Activated CD4-positive, alpha-beta T cell treated with anti-CD3 and anti-CD28 coated beads, Interleukin-2, amount 50 U/mL, for 1 hour (primary cell): Measurements from ENCODE around the gene ACSL6.

ENCODE experiments used
- DNase-seq: peaks from one replicate; pipeline ENCODE4 v3.0.0-alpha.2; 2020

Gene ACSL6, protein sequence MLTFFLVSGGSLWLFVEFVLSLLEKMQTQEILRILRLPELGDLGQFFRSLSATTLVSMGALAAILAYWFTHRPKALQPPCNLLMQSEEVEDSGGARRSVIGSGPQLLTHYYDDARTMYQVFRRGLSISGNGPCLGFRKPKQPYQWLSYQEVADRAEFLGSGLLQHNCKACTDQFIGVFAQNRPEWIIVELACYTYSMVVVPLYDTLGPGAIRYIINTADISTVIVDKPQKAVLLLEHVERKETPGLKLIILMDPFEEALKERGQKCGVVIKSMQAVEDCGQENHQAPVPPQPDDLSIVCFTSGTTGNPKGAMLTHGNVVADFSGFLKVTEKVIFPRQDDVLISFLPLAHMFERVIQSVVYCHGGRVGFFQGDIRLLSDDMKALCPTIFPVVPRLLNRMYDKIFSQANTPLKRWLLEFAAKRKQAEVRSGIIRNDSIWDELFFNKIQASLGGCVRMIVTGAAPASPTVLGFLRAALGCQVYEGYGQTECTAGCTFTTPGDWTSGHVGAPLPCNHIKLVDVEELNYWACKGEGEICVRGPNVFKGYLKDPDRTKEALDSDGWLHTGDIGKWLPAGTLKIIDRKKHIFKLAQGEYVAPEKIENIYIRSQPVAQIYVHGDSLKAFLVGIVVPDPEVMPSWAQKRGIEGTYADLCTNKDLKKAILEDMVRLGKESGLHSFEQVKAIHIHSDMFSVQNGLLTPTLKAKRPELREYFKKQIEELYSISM

DNA sequence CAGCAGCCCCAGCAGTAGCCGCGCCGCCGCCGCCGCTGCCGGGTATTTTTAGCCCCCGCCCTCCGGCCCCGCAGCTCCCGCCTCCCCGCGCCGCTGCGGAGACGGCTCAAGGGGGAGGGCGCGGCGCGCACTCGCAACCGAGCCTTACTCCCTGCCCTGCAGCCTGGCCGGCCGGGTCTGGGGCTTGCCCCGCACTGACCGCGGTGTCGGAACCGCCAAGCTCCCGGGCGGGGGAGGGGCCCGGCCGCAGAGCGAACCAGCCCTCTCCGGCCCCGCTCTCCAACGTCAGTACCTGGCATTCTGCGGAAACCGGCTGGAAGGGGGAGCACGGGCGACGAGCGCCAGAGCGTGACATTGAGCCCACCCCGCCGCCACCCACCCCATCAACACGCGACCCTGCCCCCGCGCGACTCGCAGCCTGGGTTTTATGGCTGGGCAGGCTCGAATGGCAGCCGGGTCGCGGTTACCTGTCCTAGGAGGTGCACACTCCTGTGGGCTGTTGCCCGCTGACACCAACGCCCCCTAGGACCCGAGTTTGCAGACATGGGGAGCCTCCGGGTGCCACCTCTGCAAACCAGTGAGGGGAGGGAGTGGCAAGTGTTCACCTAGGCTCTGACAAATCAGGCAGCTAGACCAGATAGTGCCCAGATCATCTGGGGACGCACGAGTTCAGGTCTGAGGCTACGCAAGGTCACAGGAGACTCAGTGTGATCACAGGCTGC is at the start of gene ACSL6:
Gene ACSL6, minus strand, starts transcription at position 37 of the 722 bp plus-strand sequence. CDS start 105 bp downstream, outside the sequence.
- peak; percentile 44 for DNase-seq

DNA sequence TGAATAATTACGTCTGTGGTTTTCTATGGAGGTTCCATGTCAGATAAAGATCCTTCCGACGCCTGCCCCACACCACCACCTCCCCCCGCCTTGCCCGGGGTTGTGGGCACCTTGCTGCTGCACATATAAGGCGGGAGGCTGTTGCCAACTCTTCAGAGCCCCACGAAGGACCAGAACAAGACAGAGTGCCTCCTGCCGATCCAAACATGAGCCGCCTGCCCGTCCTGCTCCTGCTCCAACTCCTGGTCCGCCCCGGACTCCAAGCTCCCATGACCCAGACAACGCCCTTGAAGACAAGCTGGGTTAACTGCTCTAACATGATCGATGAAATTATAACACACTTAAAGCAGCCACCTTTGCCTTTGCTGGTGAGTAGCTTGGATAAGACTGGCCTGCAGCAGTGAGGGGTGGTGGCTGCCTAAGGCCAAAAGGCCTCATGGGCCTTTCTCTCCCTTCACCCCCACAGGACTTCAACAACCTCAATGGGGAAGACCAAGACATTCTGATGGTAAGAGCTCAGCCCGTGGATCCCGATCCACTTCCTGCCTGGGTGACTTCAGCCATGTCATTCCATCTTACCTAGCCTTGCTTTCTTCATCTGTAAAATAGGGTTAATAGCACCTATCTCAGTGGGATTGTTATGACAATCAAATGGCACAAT is 49.2 kb upstream of the ACSL6 start, which contains the start of gene IL3:
Gene IL3, plus strand, starts transcription at position 155 of the 661 bp plus-strand sequence. Its CDS starts 52 bp downstream, at position 207.
- no peak for DNase-seq

DNA sequence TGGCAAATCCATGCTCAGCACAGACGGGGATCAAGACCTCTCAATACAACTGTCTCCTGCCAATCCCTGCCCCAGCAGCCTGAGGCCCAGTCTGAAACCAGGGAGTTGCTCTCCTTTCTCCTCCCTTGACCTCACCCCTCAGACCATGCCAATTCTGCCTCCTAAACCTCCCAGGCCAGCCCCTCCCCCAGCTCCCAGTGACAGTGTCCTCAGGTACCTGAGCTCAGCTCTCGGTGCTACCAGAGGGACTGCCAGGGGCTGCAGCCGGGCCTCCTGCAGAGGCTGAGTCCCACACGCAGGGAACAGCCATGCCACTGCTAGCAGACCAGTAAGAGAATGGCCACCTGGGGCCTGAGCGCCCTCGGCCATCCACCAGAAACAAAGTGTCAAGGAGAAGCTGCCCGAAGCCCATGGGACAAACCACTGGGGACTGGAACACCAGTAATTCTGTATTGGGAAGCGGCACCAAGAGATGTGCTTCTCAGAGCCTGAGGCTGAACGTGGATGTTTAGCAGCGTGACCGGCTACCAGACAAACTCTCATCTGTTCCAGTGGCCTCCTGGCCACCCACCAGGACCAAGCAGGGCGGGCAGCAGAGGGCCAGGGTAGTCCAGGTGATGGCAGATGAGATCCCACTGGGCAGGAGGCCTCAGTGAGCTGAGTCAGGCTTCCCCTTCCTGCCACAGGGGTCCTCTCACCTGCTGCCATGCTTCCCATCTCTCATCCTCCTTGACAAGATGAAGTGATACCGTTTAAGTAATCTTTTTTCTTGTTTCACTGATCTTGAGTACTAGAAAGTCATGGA is 48.4 kb upstream of the ACSL6 start:
- no peak for DNase-seq

DNA sequence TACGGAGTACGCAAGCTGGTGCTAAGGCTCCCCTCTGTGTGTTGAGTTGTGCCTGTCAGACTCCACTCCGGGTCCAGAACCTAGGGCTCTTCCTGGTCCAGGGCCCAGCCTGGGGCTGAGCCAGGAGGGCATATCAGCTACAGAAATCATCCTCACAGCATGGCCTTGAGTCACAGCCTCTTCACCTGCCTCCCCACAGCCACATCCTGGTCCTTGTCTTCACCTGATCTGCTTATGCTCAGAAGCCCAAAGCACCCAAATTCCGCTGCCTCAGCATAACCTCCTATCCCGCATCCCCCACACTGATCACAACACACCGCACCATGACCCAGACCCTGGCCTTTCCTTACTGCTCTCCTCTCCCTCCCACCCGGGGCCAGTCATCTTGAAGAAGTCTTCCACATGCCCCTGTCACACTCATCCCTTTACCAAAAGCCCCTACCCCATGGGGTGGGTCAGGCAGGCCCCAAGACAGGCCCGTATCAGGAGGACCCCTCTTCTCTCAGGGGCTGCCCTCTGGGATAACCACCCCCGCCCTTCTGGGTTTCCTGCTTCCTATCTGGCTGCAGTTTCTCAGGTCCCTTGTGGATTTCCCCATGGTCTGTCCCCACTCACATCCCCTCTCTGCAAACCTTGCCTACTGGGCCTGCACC is 47.7 kb upstream of the ACSL6 start:
- peak; percentile 19 for DNase-seq

DNA sequence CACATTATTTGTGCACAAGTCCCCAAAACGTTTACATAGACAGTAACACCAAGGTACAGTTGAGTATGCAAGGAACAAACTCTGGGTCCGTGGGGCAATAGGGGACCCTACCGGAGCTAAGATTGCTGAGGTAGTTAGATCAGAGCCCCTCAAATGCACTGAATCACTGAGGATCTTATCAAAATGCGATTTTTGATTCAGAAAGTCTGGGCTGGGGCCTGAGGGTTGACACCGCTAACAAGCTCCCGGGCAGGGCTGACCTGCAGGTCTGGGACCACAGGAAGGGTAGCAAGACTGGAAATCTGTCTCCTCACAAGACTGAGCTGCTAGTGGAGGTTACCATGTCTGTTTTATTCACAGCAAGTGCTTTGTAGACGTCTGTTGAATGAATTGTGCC is 47.2 kb upstream of the ACSL6 start:
- DNase-seq = no peak

DNA sequence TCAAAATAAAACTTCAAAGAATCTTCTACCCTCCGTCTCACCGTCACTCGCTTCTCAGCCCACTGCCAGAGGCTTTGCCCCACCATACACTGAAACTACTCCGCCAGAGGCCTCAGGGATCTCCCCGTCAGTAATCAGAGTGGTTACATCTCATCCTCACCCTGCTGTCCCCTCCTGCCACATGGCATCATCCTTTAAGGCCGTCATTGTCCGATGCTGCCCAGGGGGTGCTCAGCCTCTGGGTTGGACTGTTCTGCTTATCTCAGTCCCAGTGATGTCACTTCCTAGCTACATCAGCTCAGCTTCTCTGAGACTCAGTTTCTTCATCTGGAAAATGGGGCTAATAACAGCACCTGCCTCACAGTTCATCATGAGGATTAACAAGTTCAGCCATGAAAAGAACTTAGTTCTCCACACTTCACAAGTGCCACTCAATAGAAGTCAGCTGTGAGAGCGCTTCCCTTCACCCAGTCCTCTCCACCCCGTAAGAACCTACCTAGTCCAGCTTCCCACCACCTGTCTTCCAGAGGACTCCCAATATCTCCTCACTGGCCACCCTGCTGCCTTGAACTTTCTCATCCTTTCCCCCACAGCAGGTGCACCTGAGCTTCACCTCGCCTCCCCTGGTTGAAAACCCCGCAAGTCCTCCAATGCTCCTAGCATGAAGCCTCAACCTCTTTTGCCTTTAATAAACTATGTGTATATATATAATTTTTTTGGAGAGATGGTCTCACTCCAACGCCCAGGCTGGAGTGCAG is 46.2 kb upstream of the ACSL6 start:
- DNase-seq = no peak

DNA sequence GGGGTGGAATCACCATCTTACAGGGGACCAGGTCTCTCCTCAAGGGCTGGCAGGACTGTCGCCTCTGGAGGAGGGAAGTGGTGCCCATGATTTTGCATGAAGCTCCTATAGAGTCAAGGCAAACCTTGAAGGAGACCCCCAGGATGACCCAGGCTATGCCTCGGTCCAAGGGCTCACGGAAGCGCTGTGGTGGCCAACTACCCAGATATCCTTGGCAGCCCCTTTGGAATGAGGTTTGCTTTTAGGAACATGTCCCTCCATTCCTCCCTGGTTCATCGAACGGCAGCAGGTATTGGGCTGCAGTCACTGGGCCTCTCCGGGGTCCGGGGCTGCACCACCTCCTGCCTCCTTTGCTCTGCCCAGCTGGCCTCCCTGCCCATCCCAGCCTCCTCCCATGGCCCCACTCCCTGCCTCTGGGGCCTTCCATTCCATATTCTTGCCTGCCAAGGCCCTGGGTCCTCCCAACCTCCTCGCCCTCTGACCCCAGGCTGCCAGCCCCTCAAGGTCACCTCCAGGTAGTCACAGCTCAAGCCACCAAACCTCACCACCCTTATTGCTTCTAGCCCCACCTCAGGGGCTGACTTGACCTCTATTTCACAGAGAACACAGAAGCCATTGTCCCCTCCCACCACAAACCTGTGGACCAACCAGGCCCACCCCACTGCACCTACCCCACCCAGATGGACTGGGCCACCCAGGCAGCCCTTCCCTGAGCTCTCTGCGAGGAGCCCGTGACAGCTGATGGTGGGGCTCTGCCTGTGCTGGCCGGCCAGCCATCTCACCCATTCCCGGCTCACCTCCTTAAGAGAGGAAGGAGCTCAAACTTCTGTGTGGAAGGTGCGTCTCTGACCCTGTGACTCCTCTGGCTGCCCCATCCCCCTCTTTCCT is 45.4 kb upstream of the ACSL6 start:
- no peak for DNase-seq

DNA sequence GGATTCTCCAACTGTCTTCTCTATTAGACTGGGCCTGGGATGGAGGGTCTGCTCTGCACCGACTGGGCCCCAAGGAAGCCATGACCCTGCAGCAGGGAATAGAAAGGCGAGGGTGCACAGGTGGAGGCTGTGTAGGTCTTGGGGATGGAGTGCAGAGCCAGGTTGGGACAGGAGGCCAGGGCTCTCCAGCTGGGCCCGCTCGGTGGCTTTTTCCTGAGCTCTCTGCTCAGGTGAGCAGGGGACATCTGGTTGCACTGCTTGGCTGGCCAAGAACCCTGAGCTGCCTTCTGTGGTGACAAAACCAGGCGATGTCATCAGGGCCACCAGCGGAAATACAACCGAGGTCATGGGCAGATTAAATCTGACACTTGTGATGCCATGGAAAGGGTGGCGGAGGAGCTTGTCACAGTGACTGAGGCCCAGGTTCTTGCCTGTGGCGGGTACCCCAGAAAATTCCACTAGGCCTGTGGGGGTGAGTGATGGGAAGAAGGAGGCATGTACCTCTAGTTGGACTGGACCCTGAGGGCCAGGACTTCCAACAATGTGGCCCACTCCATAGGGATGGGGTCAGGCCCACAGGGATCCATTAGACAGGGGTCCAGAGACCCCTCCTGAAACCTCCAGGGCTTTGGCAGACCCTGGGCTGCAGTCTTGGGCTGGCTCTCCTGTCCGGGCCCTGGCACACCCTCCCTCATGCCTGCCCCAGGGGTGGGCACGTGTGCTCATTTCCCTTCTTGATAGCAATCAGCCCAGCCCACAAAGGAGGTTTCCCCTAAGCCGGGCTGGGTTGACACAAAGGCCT is 44.6 kb upstream of the ACSL6 start:
- peak; percentile 53 for DNase-seq

DNA sequence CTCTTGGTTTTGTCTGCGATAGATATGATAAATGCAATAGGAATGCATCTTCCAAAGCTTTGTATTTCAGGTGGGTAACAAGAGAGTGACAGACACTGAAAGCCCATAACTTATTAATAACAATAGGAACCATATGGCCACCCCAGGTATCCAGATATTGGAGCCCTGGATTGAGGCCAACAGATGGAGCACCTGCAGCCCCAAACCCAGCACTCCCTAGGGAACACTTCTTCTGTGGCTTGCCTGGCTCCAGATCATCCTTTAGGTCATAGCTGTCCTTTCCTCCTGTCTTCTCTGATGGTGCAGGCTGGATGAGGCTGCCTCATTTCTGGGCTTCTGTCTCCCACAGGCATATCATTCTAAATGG is 44.0 kb upstream of the ACSL6 start:
- DNase-seq = no peak

DNA sequence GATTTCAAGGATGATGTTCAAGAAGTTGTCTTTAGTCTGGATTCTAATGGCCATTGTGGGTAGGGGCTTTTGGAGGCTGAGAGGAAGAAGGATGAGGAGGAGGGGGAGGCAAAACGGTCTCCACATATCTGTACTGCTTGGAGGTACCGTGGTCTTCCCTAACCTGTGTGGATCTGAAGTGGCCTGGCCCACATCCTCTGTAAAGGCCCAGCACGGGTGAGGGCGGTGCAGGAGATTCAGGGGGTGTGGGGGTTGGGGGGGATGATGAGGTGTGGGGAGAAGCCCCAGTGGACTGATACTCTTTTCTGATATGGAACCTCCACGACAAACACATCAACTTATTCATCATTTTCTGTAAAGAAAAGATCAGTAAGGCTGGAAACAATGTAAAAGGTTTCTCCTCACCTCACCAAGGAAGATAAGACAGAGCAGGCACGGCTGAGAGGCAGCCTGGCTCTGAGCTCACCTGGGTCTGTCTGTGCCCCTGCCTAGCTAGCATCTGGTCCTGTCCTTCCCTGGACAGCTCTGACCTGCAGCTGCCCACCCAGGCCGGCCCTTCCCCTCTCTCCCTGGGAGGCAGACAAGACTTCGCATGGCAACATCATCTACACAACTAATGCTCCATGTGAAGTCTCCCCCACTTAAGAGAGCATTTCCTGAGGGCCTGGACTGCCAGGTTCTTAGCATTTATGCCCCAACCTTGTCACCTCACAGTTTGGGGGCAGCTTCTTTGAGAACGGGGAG is 43.4 kb upstream of the ACSL6 start:
- no peak for DNase-seq

DNA sequence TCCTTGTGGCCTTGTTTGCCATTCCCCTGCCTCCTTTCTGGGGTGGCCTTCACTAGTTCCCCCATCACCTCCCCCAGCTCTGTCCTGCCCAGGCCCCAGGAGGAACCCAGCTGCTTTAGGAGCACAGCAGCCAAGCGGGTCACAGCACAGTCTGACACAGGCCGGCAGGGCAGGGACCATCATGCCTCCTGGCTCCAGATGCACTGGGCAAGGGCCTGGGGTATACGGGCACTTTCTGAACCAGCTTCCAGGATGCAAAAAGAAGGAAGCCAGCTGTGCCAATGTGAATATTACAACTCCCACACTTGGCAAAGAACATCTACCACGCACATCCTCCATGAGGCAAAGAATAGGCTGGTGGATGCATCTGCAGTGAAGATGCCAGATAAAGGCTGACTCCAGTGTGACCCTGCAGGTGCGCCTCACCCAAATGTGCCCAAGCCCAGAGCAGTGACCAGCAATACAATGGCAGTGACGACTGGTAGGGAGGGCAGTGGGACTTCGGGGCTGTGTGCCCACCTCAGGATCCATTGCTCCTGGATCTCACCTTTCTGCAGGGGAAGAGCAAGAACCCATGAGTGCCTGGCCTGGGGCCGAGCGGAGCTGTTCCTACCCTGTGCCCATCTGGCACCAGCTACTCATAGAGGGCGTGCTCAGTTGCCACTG is 42.7 kb upstream of the ACSL6 start:
- DNase-seq = no peak

DNA sequence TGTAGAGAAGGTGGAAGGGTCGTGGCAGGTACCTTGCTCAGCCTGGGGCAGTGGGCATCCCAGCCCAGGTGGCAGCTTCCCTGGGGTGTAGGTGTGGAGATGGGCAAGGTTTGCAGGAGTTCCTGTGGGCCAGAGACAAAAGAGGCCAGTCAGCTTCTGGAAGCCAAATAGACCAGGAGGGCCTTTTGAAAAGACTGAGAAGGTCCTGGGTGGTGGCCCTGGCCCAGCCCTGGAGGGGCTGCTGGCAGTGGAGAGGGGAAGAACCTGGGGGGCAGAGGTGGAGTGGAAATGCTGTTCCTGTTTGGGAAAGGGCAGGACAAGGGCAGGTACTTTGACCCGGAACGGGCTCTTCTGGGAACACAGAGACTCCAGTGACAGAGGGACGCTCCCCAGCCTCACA is 42.0 kb upstream of the ACSL6 start:
- no peak for DNase-seq

DNA sequence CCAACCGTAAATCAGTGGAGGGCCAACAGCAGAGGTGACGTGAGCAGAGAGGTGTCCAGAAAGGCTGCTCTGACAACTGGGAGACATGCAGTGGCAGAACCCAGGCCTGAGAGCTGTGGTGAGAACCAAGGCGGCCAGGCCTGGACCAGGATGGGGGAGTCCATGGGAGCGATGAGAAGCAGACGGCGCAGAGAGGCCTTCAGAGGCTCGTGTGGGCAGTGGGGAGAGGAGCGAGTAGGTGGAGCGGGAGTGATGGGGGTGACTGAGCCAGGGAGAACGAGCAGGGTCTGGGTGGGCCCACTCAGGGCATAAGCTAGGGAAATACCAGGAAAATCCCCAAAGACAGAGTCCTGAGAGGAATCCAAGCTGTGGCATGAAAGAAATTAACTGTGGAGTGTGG is 41.1 kb upstream of the ACSL6 start:
- DNase-seq = no peak

DNA sequence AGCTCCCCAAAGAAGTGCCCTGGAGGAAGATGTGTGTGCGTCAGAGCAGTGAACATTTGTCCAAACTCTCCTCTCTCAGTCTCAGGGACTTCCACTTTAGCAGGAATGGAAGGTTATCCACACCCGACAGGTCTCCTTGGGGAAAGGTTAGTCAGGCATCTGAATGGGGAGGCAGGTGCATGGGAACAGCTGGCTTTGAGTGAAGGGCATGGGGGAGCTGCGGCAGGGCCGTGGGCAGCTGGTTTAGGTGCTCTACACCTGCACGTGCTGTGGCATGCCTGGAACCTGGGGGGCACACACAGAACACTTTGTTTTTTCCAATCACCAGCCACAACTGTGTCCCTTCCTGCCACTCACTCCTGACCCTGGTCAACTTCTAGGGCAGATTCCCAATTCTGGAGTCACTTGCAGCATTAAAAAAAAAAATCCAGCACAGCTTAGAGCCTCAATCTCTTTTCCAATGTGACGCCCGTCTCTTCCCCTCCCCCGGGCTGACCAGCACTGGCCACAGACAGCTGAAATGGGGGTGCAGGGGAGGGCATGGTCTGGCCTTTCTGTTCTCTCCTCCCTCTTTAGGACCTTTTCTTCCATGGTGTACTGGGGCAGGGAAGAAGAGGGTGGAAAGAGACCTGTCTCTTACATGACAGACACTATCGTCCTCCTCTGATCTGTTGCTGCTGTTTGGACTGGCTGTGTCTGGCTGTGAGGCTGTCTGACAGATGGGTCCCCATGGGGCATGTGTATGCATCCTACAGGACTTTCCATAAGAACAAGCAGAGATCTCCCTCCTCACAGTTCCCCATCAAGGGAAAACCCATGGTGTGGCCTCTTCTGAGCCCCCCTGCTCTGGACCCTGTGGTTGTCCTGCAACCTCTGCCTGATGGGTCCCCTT is 39.4 kb upstream of the ACSL6 start:
- DNase-seq = no peak

DNA sequence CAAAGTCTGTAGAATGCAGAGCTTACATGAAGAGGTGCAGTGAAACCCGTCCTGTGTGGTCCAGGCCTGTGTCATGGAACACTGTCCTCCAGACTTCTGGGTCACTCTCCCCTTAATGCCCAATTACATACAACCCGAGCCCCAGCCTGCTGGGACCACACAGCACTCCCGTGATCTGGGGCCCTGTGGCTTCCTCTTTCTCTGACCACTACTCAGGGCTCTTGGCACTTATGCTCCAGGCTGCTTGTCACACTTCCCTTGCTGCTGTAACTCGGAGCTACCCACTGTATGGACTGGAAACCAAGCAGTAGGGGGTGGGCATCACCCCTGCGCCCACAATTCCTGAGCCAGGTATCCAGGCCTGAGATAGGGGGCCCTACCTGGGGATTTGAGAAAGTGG is 38.7 kb upstream of the ACSL6 start:
- DNase-seq = no peak

DNA sequence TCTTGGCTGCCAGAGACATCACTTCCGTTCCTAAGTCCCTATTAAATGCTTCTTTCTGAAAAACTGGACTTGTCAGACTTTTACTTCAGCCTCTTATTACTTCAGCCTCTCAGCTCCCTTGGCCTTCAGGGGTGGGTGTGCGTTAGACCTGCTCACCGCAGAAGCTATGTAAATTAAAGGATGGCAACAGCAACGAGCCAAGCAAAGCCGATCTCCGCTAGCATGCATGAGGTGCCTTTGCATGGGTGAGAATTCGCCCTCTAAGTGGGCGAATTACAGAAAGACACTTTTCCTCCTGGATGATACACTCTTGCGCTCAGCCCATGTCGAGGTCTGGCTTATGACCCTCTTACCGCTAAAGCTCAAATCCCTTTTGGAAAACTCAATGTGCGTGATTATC is 38.1 kb upstream of the ACSL6 start:
- DNase-seq = no peak

DNA sequence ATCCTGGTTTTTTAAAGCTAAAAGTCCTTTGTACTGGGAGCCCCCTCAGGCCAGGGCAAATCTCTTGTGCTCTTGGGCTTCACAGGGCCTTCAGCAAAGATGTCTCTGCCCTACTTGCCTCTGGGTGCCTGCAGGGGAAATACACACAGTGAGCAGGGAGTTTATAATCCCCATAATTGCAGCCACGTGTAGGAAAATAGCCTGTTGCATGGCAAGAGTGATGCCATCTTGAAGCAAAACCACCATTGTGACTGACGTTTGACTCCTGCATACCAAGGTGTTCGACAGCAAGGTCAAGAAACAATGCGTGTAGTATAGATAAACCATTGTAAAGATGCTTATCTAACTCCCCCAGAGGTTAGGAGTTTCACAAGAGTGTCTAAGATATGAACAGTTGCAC is 37.6 kb upstream of the ACSL6 start:
- DNase-seq = no peak
